NCI-H2107 (cell line): ENCODE measurements around the gene ZNF74.
"Not testable (repeated sequence)": the region's sequence is repeated elsewhere in the genome, so short reads cannot be mapped to it uniquely, and the experiment has no call there.

ENCODE experiments used
- DNase-seq: peaks from one replicate; lab custom pipeline; 2025; lab: John Stamatoyannopoulos, UW

ZNF74 gene

GRCh38 chr22:20448630-20449029, 54.7 kb downstream of the ZNF74 start:
- no peak for DNase-seq

- DNase-seq: no peak
These were observed 56.0 kb downstream of the ZNF74 start for GRCh38 chr22:20449819-20450550.

DNA sequence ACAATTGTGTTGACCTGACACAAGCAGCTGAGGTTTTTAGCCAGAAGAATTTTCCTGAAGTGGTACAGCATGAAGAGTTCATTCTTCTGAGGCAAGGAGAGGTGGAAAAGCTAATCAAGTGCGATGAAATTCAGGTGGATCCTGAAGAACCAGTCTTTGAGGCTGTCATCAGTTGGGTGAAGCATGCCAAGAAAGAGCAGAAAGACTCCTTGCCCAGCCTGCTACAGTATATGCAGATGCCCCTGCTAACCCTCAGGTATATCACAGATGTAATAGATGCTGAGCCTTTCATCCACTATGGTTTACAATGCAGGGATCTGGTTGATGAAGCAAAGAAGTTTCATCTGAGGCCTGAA, 56.6 kb downstream of the ZNF74 start:
- DNase-seq: no peak

DNA sequence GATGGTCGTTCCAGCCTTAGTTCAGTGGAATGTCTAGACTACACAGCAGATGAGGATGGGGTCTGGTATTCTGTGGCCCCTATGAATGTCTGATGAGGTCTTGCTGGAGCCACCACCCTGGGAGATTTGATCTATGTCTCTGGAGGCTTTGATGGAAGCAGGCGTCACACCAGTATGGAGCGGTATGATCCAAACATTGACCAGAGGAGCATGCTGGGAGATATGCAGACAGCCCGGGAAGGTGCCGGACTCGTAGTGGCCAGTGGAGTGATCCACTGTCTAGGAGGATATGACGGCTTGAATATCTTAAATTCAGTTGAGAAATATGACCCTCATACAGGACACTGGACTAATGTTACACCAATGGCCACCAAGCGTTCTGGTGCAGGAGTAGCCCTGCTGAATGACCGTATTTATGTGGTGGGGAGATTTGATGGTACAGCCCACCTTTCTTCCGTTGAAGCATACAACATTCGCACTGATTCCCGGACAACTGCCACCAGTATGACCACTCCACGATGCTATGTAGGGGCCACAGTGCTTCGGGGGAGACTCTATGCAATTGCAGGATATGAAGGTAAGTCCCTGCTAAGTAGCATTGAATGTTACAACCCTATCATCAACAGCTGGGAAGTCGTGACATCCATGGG, 57.3 kb downstream of the ZNF74 start:
- DNase-seq: not testable (repeated sequence)

DNA sequence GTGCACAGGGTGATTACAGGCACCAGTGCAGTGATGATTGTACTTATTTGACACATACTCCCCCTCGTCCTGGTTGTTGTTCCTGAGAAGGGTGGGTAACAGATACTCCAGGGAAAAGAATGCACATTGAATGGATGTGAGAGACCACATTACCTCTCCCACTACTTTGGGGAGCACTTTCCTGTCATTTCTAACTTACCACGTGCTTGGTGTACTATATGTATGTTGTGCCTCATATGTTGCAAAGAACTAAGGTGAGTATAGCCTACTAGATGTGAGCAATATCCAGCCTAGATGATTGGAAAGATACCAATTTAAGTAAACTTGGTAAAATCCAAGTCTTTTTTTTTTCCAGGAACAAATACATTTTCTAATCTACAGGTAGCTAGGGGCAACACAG, 58.0 kb downstream of the ZNF74 start:
- no peak for DNase-seq

DNA sequence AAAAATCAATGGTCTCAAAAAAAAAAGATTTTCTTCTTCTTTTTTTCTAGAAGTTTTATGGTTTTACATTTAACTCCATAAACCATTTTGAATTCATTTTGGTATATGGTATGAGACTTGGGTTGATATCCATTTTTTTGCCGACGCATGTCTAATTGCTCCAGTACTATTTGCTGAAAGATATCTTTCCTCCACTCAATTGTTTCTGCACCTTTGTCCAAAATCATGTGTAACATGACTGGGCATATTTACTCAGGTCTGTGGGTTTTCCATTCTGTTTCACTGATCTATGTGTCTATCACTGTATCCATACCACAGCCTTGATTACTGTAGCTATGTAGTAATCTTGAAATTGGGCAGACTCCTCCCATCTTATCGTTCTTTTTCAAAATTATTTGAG, 59.3 kb downstream of the ZNF74 start:
- no peak for DNase-seq

DNA sequence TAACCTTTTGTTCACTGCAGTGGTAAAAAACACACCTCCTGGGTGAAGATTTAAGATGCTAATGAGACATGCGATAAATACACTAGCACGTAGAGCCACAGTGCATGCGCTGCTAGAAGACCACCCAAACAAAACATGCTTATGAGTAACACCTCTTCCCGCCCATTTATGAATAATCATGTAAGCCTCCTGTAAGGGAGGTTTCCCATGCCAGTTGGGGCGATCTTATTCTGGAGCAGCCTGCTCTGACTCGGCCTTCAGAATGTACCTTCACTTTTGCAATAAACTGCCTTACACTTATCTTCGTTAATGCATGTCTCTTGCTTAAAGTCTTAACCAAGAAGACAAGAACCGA, 61.7 kb downstream of the ZNF74 start:
- no peak for DNase-seq

GRCh38 chr22:20456064-20456721, 62.2 kb downstream of the ZNF74 start:
- peak; percentile 29 for DNase-seq

DNA sequence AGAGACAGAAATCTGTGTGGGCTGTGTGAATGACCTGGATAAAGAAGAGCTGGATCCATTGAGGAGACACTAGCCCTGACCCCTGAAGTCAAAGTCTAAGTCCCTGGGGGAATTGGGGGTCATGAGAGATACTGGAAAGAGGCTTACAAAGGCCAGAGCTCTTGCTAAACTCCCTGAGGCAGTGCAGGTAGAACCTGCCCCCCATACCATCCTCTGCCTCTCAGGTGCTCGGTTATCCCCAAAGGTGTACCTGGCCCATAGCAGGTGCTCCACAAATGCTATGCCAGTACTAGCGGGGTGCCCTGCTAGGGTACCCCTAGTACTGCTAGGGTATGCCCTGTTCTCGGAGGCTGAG, 62.7 kb downstream of the ZNF74 start:
- DNase-seq: no peak

DNA sequence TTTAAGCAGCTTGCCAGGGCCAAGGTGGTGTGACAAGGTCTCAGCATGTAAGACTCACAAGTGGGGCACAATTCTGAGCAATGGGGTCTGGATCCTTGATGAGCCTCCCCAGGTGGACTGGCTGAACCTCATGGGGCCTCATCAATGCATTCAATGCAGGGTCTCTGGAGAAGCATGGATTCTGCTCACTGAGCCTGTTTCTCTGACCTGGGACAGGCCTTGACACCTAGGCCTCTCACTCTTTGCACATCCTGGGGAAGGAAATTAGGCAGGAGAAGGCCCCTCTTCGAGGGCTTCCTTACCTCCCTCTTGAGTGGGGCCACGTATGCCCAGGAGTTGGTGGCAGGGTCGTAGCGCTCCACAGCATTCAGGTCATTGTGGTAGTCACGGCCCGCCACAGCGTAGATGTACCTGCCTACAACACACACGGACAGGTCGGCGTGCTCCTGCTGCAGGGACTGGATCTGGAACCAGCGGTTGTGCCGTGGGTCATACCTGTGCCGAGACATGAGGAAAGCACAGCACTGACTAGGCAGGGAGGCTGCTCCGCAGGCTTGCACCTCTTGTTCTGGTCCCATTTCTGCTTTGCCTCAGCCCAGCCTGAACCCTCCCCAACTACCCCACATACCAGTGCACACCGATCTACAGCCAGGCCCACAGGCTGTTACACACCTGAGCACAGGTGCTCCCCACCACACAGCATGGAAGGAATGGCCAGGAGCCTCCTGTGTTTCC, 63.7 kb downstream of the ZNF74 start:
- no peak for DNase-seq
